ENCODE data around the gene TTBK1. TPM values are rescaled to one million over a fixed set of nuclear protein-coding genes. Genes with fewer than 3 reads are reported as not detected.

TTBK1 gene
- total RNA-seq, 1 experiment from 2014 or later: 0.61 TPM

DNA sequence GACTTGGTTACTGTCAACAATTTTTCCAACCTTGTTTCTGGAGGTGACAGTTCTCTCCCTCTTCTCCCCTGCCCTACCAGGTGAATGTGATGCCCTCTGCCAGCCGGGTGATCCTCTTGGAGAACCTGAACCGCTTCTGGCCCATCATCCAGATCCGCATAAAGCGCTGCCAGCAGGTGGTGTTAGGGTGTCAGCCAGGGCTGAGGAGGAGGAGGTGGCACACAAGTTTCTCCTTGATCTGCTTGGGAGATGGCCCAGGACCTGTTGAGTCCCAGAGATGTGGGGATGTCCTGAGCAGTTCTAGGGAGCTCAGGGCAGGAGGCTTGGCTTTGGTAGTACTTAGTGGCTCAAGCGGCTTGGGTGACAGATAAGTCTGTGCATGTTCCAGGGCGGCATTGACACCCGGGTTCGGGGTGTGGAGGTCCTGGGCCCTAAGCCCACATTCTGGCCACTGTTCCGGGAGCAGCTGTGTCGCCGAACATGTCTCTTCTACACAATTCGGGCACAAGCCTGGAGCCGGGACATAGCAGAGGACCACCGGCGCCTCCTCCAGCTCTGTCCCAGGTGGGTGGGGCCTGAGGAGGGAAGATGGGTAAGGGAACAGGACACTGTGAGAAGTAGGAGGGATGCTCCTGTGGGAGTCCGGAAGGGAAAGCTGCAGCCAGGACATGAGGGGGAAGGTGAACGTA is 40.1 kb upstream of the TTBK1 start:
- Histone ChIP-seq H3K36me3 (ENCODE audit: control insufficient read depth, insufficient read depth, low read length) (no peaks in the 10 kb centered on the region), H3K4me3 (ENCODE audit: low read depth, low read length) (no peak overlapping the region), H3K9me3 (no peaks in the 10 kb centered on the region), H3K4me1 (no peaks in the 10 kb centered on the region), H3K27me3 (replicated peaks; ENCODE audit: control insufficient read depth, insufficient read depth, low read length) (no peaks in the 10 kb centered on the region; the same call in 1 of the 2 replicates)
- TF ChIP-seq, protein P1, sequence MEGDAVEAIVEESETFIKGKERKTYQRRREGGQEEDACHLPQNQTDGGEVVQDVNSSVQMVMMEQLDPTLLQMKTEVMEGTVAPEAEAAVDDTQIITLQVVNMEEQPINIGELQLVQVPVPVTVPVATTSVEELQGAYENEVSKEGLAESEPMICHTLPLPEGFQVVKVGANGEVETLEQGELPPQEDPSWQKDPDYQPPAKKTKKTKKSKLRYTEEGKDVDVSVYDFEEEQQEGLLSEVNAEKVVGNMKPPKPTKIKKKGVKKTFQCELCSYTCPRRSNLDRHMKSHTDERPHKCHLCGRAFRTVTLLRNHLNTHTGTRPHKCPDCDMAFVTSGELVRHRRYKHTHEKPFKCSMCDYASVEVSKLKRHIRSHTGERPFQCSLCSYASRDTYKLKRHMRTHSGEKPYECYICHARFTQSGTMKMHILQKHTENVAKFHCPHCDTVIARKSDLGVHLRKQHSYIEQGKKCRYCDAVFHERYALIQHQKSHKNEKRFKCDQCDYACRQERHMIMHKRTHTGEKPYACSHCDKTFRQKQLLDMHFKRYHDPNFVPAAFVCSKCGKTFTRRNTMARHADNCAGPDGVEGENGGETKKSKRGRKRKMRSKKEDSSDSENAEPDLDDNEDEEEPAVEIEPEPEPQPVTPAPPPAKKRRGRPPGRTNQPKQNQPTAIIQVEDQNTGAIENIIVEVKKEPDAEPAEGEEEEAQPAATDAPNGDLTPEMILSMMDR (IDR thresholded peaks at IDR 0.05; ENCODE audit: insufficient read depth in 1 of 2, low read depth in 1 of 2, low read length in 1 of 2, severe bottlenecking in 1 of 2, unreplicated experiment in 1 of 2): no peak
- POLR2A ChIA-PET: no interaction called here
- DNase-seq: peak in 1 of 2 experiments; percentile 19
- no peaks in the 10 kb centered on the region for H3K4me1 Mint-ChIP-seq (ENCODE audit: low read depth, unreplicated experiment)
- no peak overlapping the region for H3K4me3 Mint-ChIP-seq (ENCODE audit: unreplicated experiment)
- H3K27me3 Mint-ChIP-seq (ENCODE audit: insufficient read depth, unreplicated experiment): no peaks in the 10 kb centered on the region
- no peak overlapping the region for H3K27ac Mint-ChIP-seq (ENCODE audit: unreplicated experiment)
- BruUV-seq (replicated peaks): no TSS peak
- intact Hi-C loops (cut with micrococcal nuclease; ENCODE audit: unreplicated experiment): no loop called here
- no peaks in the 10 kb centered on the region for H3K36me3 Mint-ChIP-seq (ENCODE audit: insufficient read depth, unreplicated experiment)
- H3K9me3 Mint-ChIP-seq (ENCODE audit: unreplicated experiment): no peaks in the 10 kb centered on the region
- CTCF ChIA-PET: no interaction called here

DNA sequence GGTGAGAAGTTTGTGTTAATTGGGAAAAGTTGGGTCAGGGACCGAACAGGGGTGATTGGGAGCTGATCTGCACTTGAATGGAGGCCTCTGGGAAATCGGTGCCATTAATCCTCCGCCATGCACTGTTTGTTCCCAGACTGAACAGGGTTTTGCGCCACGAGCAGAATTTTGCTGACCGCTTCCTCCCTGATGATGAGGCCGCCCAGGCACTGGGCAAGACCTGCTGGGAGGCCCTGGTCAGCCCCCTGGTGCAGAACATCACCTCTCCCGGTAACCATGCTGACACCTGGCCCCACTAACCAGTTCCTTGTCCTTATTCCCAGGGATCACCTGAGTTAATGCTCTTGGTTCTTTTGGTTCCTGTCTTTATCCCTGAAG is 39.6 kb upstream of the TTBK1 start:
- H3K27me3 Mint-ChIP-seq (ENCODE audit: insufficient read depth, unreplicated experiment): no peaks in the 10 kb centered on the region
- BruUV-seq (replicated peaks): no TSS peak
- no peaks in the 10 kb centered on the region for H3K4me1 Mint-ChIP-seq (ENCODE audit: low read depth, unreplicated experiment)
- H3K27ac Mint-ChIP-seq (ENCODE audit: unreplicated experiment): no peak overlapping the region
- TF ChIP-seq, protein P1 (IDR thresholded peaks at IDR 0.05; ENCODE audit: insufficient read depth in 1 of 2, low read depth in 1 of 2, low read length in 1 of 2, severe bottlenecking in 1 of 2, unreplicated experiment in 1 of 2): no peak
- no peaks in the 10 kb centered on the region; the same call in 1 of the 2 replicates for H3K27me3 ChIP-seq (replicated peaks; ENCODE audit: control insufficient read depth, insufficient read depth, low read length)
- no peaks in the 10 kb centered on the region for H3K4me1 ChIP-seq
- no peaks in the 10 kb centered on the region for H3K36me3 Mint-ChIP-seq (ENCODE audit: insufficient read depth, unreplicated experiment)
- intact Hi-C loops (cut with micrococcal nuclease; ENCODE audit: unreplicated experiment): no loop called here
- DNase-seq: peak in 1 of 2 experiments; percentile 21
- POLR2A ChIA-PET: no interaction called here
- no peak overlapping the region for H3K4me3 ChIP-seq (ENCODE audit: low read depth, low read length)
- H3K9me3 Mint-ChIP-seq (ENCODE audit: unreplicated experiment): no peaks in the 10 kb centered on the region
- H3K36me3 ChIP-seq (ENCODE audit: control insufficient read depth, insufficient read depth, low read length): no peaks in the 10 kb centered on the region
- no peak overlapping the region for H3K4me3 Mint-ChIP-seq (ENCODE audit: unreplicated experiment)
- CTCF ChIA-PET: interaction anchor here (1.4 kb wide), 1 partner anchor 25 kb away, joined by 3 read pairs; the partner anchor contains the start of gene DNPH1
- H3K9me3 ChIP-seq: no peaks in the 10 kb centered on the region

DNA sequence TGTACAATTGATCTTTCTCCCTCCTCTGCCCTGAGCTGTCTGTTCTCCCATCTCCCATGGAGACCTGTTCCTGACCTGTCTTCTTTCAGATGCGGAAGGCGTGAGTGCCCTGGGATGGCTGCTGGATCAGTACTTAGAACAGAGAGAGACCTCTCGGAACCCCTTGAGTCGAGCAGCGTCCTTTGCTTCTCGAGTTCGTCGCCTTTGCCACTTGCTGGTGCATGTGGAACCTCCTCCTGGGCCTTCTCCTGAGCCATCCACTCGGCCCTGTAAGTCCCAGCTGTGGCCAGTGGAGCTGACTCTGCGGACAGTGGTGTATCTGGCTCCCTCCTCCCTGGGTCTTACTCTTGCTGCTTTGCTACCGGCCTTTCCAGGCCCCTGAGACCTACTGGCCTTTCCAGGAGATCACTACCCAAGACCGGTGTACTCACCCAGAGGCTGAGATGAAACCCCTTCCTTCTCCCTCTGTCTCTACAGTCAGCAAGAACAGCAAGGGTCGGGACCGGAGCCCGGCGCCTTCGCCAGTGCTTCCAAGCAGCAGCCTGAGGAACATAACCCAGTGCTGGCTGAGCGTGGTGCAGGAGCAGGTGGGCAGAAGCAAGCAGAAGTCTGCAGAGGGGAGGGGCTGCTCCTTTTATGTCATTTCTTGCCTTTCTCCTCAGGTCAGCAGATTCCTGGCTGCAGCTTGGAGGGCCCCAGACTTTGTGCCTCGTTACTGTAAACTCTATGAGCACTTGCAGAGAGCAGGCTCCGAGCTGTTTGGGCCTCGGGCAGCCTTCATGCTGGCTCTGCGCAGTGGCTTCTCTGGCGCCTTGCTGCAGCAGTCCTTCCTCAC is 38.8 kb upstream of the TTBK1 start:
- intact Hi-C loops (cut with micrococcal nuclease; ENCODE audit: unreplicated experiment): no loop called here
- no peak overlapping the region for H3K4me3 Mint-ChIP-seq (ENCODE audit: unreplicated experiment)
- TF ChIP-seq, protein P1 (IDR thresholded peaks at IDR 0.05; ENCODE audit: insufficient read depth in 1 of 2, low read depth in 1 of 2, low read length in 1 of 2, severe bottlenecking in 1 of 2, unreplicated experiment in 1 of 2): no peak

More for the DNA sequence above, 38.8 kb upstream of the TTBK1 start:
- Histone ChIP-seq H3K9me3 (no peaks in the 10 kb centered on the region), H3K4me3 (ENCODE audit: low read depth, low read length) (no peak overlapping the region), H3K27me3 (replicated peaks; ENCODE audit: control insufficient read depth, insufficient read depth, low read length) (no peaks in the 10 kb centered on the region; the same call in 1 of the 2 replicates), H3K4me1 (no peaks in the 10 kb centered on the region), H3K36me3 (ENCODE audit: control insufficient read depth, insufficient read depth, low read length) (no peaks in the 10 kb centered on the region)
- Mint-ChIP-seq H3K36me3 (ENCODE audit: insufficient read depth, unreplicated experiment) (no peaks in the 10 kb centered on the region), H3K9me3 (ENCODE audit: unreplicated experiment) (no peaks in the 10 kb centered on the region), H3K27ac (ENCODE audit: unreplicated experiment) (no peak overlapping the region), H3K4me1 (ENCODE audit: low read depth, unreplicated experiment) (no peaks in the 10 kb centered on the region), H3K27me3 (ENCODE audit: insufficient read depth, unreplicated experiment) (no peaks in the 10 kb centered on the region)
- ChIA-PET CTCF (interaction anchor here (1.4 kb wide), 1 partner anchor 24 kb away, joined by 3 read pairs; the partner anchor contains the start of gene DNPH1), POLR2A (no interaction called here)
- DNase-seq: peak in 1 of 2 experiments; percentile 29
- BruUV-seq (replicated peaks): no TSS peak

Measured in Caco-2 (cell line).